Measurements from ENCODE around the gene ERCC3.

ERCC3 gene

GRCh38 chr2:127293748-127294562 lies at the start of gene ERCC3:
ERCC3 (minus strand) TSS chr2:127294144; CDS start chr2:127294081, 63 bp downstream.
- DNase-seq (ENCODE audit: low read depth), result peak; percentile 77

GRCh38 chr2:127343277-127343676 lies 49.3 kb upstream of the ERCC3 start:
- no peak for DNase-seq (ENCODE audit: low read depth)

GRCh38 chr2:127342101-127342500 lies 48.2 kb upstream of the ERCC3 start:
- no peak for DNase-seq (ENCODE audit: low read depth)

GRCh38 chr2:127332335-127332734 lies 38.4 kb upstream of the ERCC3 start:
- no peak for DNase-seq (ENCODE audit: low read depth)

- no peak for DNase-seq (ENCODE audit: low read depth)
Observed at GRCh38 chr2:127330753-127331152, 36.8 kb upstream of the ERCC3 start.

- no peak for DNase-seq (ENCODE audit: low read depth)
Observed at GRCh38 chr2:127326289-127326945, 32.5 kb upstream of the ERCC3 start.

- no peak for DNase-seq (ENCODE audit: low read depth)
Observed at GRCh38 chr2:127324635-127325034, 30.7 kb upstream of the ERCC3 start.

GRCh38 chr2:127321303-127321702 lies 27.4 kb upstream of the ERCC3 start:
- DNase-seq (ENCODE audit: low read depth), result no peak

GRCh38 chr2:127320586-127321275 lies 26.8 kb upstream of the ERCC3 start:
- no peak for DNase-seq (ENCODE audit: low read depth)

GRCh38 chr2:127320067-127320466 lies 26.1 kb upstream of the ERCC3 start:
- no peak for DNase-seq (ENCODE audit: low read depth)

GRCh38 chr2:127314193-127314988 lies 20.4 kb upstream of the ERCC3 start:
- DNase-seq (ENCODE audit: low read depth), result no peak

- no peak for DNase-seq (ENCODE audit: low read depth)
Observed at GRCh38 chr2:127313406-127313805, 19.5 kb upstream of the ERCC3 start.

GRCh38 chr2:127310980-127311379 lies 17.0 kb upstream of the ERCC3 start:
- no peak for DNase-seq (ENCODE audit: low read depth)

GRCh38 chr2:127309468-127309867 lies 15.5 kb upstream of the ERCC3 start:
- no peak for DNase-seq (ENCODE audit: low read depth)

- no peak for DNase-seq (ENCODE audit: low read depth)
Observed at GRCh38 chr2:127308586-127309138, 14.7 kb upstream of the ERCC3 start.

- DNase-seq (ENCODE audit: low read depth), result no peak
Observed at GRCh38 chr2:127305990-127306585, 12.1 kb upstream of the ERCC3 start.

- DNase-seq (ENCODE audit: low read depth), result no peak
Observed at GRCh38 chr2:127302168-127302567, 8.2 kb upstream of the ERCC3 start.

GRCh38 chr2:127293386-127293747 lies 577 bp downstream of the ERCC3 start:
- DNase-seq (ENCODE audit: low read depth), result peak; percentile 4

- DNase-seq (ENCODE audit: low read depth), result no peak
Observed at GRCh38 chr2:127288274-127288673, 5.7 kb downstream of the ERCC3 start.

GRCh38 chr2:127283275-127283674 lies 10.7 kb downstream of the ERCC3 start:
- no peak for DNase-seq (ENCODE audit: low read depth)

- no peak for DNase-seq (ENCODE audit: low read depth)
Observed at GRCh38 chr2:127280693-127281092, 13.3 kb downstream of the ERCC3 start.
